GM12878 (cell line): Measurements from ENCODE around the gene SLC15A3. TPM values are rescaled to one million over a fixed set of nuclear protein-coding genes. Genes with fewer than 3 reads are reported as not detected.

Source experiments
- CHD4 ChIP-seq: fragments of 200-600 bp; sonication (generic); IDR thresholded peaks from 2 replicates; pipeline ENCODE4 v1.6.1; 2016; ENCODE audit warnings: mild to moderate bottlenecking
- CTCF ChIP-seq, 3 experiments: IDR thresholded peaks in 2 of 3; conservative IDR thresholded peaks in 1 of 3; 2 replicates each; pipeline ENCODE4 v1.5.1; 2011; ENCODE audit warnings: low read depth in 3 of 3, low read length in 3 of 3, mild to moderate bottlenecking in 3 of 3, control low read depth in 2 of 3, moderate library complexity in 2 of 3, inconsistent platforms in 1 of 3, mixed read lengths in 1 of 3; ENCODE audit not compliant: control insufficient read depth in 2 of 3, insufficient read depth in 1 of 3; ENCODE audit errors: extremely low read depth in 1 of 3
- CUX1 ChIP-seq: IDR thresholded peaks from 2 replicates; pipeline ENCODE4 v1.6.1; 2012; ENCODE audit warnings: improper control_type of control experiment, low read depth, low read length; ENCODE audit not compliant: insufficient replicate concordance
- EED ChIP-seq: sonication (generic); IDR thresholded peaks from 2 replicates; pipeline ENCODE4 v1.6.1; 2016; ENCODE audit warnings: antibody characterized with exemption, low read depth
- IKZF1 ChIP-seq: fragments of 450-650 bp; conservative IDR thresholded peaks from 2 replicates; pipeline ENCODE4 v1.6.1; 2017; ENCODE audit warnings: antibody characterized with exemption, mild to moderate bottlenecking
- IKZF2 ChIP-seq, 2 experiments: fragments of 450-650 bp; IDR thresholded peaks; 2 replicates each; pipeline ENCODE4 v1.6.1; 2017; ENCODE audit warnings: mild to moderate bottlenecking in 2 of 2, moderate library complexity in 2 of 2
- POLR2A ChIP-seq: IDR thresholded peaks from 2 replicates; pipeline ENCODE4 v1.6.1; 2011; ENCODE audit warnings: low read depth, mild to moderate bottlenecking, low read length
- POLR2AphosphoS5 ChIP-seq: IDR thresholded peaks from 2 replicates; pipeline ENCODE4 v1.6.1; 2011; ENCODE audit warnings: mild to moderate bottlenecking, low read length, inconsistent platforms
- RELB ChIP-seq: fragments of 450-650 bp; IDR thresholded peaks from 2 replicates; pipeline ENCODE4 v1.6.1; 2017; ENCODE audit warnings: low read depth, mild to moderate bottlenecking, moderate library complexity
- RUNX3 ChIP-seq: IDR thresholded peaks from 2 replicates; pipeline ENCODE4 v1.6.1; 2012; ENCODE audit warnings: low read length, inconsistent platforms
- YY1 ChIP-seq: IDR thresholded peaks from 2 replicates; pipeline ENCODE4 v1.6.1; 2011; ENCODE audit warnings: low read depth, mild to moderate bottlenecking, low read length
- ZNF592 ChIP-seq: fragments of 450-650 bp; IDR thresholded peaks from 2 replicates; pipeline ENCODE4 v1.6.1; 2017; ENCODE audit warnings: mild to moderate bottlenecking, moderate library complexity
- polyA plus RNA-seq, 11 experiments: library from polyadenylated mRNA; depleted of rRNA in 4 of 11; unstranded in 6 of 11; stranded (reverse) in 5 of 11; fragments of >200 nt; fragmentation: Nextera tagmentation in 4 of 11; fragmentation: Illumina TruSeq in 1 of 11; extraction: Ambion mirVana in 4 of 11; extraction: Trizol in 1 of 11; gene quantifications; 1 replicate in 1 of 11; 2 replicates in 10 of 11; pipeline versions ENCODE4 v1.2.1 to v1.2.3, GENCODE V29; 2011 to 2016; ENCODE audit warnings: inconsistent platforms in 2 of 11, missing spikeins in 2 of 11, low read depth in 1 of 11
- total RNA-seq, 4 experiments: library from RNA; depleted of rRNA in 3 of 4; stranded (reverse); fragments of >200 nt in 3 of 4; fragmentation: Illumina TruSeq in 1 of 4; extraction: Trizol in 1 of 4; gene quantifications; 2 replicates each; pipeline versions ENCODE4 v1.2.1 to v1.2.3, GENCODE V29; 2013 to 2021

Gene SLC15A3
- total and polyA plus RNA-seq, 10 of the 15 experiments (the other 5 are each of a cell fraction or from before 2014, with no cell fraction given) = 17.7 to 102 (median 55.8) TPM

- TF ChIP-seq CUX1 (no peak), IKZF2 (IDR thresholded peaks at IDR 0.05) (peak; percentile 65 to 81; a peak in 3 of 4 replicates), ZNF592 (no peak), EED (peak; percentile 48; the same call in 1 of the 2 replicates), RELB (peak; percentile 61), RUNX3 (0 out of 2 replicates have a peak, but pooled peaks have one; percentile 10), POLR2AphosphoS5 (peak; percentile 42; the same call in 1 of the 2 replicates), YY1 (peak; percentile 55; the same call in 1 of the 2 replicates), CHD4 (no peak), IKZF1 (peak; percentile 69), POLR2A (no peak), CTCF (IDR thresholded peaks at IDR 0.05 in 2 of 3, conservative IDR thresholded peaks at IDR 0.05 in 1 of 3; ENCODE audit: control insufficient read depth in 2 of 3, extremely low read depth in 1 of 3, insufficient read depth in 1 of 3, low read depth in 3 of 3, low read length in 3 of 3) (peak; percentile 85 to 98 (median 94))
Measured at GRCh38 chr11:60899046-60899936, 52.7 kb downstream of the SLC15A3 start (continued).
